Umbilical cord (tissue), 2 donors: ENCODE measurements around the gene IL4R. TPM values are rescaled to one million over a fixed set of nuclear protein-coding genes. Genes with fewer than 3 reads are reported as not detected.

ENCODE experiments used
- DNase-seq: peaks from one replicate; pipeline ENCODE4 v3.0.0-alpha.2; 2015; ENCODE audit warnings: low spot score
- total RNA-seq: library from RNA; depleted of rRNA; stranded (reverse); fragments of >200 nt; gene quantifications from one replicate; pipeline ENCODE4 v1.2.3, GENCODE V29; 2014; ENCODE audit warnings: low replicate concordance; ENCODE audit not compliant: insufficient read depth

The IL4R gene
- total RNA-seq, 1 donor from 2014 or later: 13.0 TPM

DNA sequence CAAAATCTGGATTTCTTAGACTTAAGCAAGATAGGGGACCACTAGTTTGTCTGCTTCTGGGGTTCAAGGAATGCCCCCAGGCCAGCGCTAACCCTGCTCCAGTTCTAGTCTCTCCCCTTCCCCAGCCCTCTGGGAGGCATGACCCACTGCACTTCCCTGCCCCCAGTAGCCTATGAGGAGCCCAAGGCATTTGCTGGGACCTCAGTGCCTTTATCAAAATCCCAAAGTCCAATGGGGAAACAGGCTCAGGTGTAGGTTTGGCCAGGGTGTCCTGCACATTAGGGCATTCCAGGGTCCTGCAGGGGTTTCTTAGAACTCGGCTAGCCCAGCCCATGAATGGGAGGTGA, 1.2 kb downstream of the IL4R start:
- no peak for DNase-seq

GRCh38 chr16:27315333-27316037, 1.7 kb downstream of the IL4R start:
- DNase-seq: no peak

DNA sequence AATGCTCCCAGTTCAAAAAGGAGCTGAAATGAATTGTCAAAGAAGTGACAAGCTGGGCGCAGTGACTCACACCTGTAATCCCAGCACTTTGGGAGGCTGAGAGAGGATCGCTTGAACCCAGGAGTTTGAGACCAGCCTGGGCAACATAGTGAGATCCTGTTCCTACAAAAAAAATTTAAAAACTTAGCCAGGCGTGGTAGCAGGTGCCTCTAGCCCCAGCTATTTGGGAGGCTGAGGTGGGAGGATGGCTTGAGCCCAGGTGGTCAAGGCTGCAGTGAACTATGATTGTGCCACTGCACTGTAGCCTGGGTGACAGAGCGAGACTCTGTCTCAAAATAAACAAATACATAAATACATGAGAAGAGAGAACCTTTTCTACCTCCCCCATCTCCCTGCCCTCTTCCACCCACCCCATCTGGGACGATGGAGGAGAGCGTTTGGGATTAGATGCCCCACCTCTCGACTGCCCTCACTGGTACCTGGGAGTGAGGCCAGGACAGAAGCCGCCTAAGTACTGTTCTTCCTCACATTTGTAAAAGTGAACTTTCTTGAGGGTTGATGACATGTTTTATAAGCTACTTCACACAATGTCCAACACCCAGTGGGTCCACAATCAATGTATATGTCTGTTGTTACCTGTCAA, 2.4 kb downstream of the IL4R start:
- DNase-seq: no peak

DNA sequence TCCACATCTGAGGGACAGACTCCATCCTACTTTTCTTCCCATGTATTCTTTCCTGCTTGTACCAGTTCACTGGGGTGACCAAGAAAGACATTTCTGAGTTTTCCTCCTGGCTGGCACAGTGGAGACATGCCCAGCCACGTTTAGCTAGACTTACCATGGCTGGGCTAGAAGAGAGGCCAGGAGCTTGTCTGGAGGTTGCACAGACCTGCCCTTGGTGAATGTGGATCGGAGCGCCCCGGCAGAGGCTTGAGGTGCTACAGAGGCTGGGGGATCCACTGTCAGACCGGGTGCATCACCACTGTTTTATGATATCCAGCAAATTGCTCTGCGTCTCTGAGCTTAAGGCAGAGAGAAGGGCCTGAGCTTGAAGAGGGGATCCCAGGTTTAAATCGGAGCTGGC, 3.5 kb downstream of the IL4R start:
- no peak for DNase-seq

GRCh38 chr16:27317738-27318391, 4.1 kb downstream of the IL4R start:
- DNase-seq: no peak

DNA sequence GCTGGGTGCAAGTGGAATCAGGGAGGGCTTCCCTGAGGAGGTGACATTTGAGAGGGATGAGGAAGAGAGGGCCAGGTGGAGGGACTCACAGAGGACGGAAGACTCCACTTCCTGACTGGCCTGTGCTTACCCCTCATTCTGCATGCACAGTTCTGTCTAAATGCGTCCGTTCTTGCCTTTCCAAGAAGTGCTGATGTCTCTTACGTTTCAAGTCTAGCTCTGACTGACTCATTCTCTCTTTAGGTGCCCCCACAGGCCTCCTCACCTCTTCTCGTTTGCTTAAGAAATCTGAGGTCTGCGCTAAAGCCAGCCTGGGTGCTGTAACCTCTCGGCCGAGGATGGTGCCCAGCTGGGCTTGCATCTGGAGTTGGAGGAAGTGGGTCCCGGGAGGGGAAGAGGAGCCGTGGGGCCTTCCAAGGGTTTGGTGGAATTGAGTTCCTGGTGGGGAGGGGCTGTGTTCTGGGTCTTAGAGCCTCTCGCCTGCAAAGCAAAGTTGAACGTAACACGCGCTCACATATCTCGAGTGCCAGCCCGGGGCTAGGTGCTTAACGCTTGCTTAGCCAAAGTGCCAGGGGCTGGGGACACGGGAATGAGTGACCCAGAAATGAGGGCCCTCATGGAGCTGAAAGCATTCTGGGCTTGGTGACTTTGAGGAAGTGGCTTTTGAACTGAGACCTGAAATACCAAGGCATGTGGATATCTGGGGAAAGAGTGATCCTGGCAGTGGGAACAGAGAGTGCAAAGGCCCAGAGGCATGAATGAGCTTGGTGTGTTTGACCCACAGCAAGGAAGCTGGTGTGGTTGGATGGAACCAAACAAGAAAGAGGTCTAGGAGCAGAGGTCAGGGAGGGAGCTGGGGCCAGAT, 4.8 kb downstream of the IL4R start:
- DNase-seq: peak; percentile 73

- no peak for DNase-seq
These were observed 5.6 kb downstream of the IL4R start for GRCh38 chr16:27319257-27319965.

DNA sequence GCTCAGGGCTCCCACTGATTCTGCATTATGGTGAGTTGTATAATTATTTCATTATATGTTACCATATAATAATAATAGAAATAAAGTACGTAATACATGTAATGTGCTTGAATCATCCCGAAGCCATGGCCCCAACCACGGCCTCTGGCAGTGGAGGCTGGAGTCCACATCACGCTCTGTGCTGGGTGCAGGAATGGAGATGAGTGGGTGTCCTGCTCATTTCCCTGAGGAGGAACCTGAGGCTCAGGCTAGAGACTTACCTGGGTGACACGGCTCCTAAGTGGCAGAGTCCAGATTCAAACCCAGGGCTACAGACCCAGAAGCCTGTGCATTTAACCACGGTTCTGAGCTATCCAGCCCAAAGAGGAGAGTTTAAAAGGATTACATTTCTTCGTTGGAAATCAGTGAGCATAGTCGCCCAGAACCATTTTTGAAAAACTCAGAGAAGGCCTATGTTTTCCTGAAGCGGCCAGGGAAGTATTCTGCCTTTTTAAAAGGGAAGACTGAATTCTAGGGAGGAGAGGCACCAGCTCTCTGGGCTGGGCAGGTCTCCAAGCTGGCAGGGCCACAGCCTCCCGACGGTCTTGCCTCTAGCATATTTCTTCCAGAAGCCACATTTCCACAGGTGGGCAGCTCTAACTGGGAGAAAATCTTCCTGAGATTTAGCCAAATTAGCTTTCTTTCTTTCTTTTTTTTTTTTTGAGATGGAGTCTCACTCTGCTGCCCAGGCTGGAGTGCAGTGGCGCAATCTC, 6.7 kb downstream of the IL4R start:
- DNase-seq: no peak

DNA sequence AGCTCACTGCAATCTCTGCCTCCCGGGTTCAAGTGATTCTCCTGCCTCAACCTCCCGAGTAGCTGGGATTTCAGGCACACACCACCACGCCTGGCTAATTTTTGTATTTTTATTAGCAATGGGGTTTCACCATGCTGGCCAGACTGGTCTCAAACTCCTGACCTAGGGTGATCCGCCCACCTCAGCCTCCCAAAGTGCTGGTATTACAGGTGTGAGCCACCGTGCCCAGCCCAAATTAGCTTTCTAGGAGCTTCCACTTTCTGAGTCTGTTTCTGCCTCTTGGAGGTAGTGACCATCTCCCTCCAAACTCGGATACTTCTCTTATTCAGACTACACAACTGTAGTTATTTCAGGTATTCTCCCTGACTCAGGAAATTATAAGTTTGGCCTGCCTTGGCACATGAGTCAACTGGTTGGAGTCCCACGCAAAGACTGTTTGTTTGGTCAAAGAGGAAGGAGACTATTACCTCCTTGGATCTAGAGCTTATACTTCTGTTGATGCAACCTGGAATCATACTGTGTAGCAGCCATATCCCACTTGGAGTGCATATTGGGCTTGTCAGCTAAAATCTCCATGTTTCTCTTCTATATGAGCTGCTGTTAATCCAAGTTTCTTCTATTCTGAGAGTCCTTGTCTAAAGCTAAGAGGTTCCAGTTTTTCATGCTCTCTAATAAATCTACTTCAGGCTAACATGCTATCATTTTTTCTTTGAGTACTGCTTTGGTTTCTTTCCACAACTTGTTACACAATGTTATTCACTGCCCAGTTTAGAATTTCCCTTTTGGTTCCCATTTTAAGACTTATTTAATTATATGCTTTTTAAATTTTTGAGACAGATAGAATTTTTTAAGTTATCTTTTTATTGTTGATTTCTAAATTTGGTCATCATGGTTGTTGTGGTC, 7.5 kb downstream of the IL4R start:
- DNase-seq: no peak

GRCh38 chr16:27322858-27323780, 9.3 kb downstream of the IL4R start:
- DNase-seq: no peak

DNA sequence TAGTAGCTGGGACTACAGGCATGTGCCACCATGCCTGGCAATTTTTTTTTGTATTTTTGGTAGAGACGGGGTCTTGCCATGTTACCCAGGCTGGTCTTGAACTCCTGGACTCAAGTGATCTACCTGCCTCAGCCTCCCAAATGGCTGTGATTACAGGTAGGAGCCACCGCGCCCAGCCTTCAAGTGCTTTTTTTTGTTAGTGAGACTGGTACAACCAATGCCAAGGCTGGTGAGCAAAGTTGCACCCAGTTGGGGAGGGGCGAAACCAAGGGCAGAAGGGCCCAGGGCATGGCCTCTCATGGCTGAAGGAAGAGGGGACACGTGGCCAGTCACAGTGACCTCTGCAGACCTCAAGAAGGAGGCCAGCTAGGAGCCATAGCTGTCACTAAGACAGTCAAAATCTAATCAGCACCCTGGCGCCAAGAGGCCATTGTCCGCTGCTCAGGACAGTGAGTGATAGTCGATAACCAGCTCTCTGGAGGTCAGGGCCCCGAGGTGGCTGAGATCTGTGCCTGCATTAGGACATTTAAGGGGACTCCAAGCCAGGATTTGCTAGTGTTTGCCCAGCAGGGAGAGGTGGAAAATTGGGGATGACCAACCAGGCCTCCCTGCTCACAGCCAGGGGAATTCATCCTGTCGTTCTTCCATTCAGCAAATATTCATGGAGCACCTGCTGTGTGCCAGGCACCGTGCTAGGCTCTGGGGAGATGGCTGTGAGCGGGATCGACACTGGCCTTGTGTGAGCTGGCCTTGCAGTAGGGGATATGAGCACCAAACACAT, 10.2 kb downstream of the IL4R start:
- DNase-seq: no peak

GRCh38 chr16:27324851-27325301, 11.1 kb downstream of the IL4R start:
- no peak for DNase-seq

DNA sequence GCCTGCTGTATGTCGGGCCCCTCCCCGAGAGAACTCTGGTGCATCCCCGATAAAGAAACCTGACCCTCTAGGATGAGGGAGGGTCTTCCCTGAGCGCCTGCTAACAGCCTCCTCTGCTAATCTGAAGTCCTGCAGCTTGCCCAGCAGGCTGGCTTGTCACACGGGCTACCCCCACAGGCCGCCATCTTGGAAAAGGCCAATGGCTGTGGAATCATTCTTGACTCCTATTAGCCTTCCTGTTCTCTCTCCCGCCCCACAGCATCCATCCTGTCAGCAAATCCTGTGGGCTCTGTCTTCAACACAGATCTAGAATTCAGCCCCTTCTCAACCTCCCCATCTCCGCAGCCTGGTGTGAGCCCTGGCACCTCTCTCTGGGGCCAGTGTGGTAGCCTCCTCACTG, 12.0 kb downstream of the IL4R start:
- DNase-seq: no peak

DNA sequence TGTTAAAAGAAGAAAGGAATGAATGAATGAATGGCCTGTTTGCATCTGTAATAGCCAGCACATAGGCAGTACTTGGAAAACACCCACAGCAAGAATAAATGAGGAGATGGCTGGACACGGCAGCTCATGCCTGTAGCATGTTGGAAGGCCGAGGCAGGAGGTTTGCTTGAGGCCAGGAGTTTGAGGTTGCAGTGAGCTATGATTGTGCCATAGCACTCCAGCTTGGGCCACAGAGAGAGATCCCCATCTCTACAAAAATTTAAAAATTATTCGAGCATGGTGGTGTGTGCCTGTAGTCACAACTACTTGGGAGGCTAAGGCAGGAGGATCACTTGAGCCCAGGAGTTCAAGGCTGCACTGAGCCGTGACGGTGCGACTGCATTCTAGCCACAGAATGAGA, 12.5 kb downstream of the IL4R start:
- no peak for DNase-seq

DNA sequence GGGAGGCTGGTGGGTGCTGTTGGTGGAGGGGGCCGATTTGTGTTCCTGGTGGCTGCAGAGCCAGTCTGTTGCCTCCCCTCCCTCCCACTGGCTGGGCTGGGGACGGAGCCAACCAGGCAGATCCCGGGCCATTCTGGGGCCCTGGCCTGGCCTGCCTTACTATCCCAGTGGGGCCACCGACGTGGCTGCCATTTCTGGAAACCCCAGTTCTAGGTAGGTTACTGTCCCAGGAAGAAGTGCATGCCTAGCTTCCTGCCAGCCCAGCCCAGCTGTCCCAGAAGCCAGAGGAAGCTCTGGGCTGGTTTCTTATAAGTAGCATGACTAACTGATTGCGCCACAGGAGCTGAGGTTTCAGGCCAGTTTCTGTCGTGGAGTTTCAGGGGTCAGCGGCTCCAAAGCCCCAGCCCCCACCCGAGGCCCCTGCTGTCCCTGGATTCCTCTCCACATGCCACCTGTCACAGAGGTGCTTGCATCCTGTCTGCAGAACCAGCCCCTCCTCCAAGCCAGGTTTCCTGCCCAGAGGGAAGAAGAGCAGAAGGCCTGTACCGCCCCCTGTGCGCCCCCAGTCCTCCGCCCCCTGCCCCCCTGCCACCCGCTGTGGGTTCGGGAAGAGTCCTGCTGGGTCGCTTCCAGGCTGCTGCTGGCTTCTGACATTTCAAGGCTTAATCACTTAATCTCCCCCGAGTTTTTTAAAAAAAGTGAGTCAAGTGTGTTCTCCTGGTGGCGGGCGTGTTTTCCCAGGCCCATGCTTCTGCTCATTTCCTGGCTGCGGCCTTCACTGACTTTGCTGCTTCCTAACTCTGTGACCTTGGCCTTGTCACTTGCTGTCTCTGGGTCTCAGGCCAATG, 13.2 kb downstream of the IL4R start:
- DNase-seq: peak; percentile 83

DNA sequence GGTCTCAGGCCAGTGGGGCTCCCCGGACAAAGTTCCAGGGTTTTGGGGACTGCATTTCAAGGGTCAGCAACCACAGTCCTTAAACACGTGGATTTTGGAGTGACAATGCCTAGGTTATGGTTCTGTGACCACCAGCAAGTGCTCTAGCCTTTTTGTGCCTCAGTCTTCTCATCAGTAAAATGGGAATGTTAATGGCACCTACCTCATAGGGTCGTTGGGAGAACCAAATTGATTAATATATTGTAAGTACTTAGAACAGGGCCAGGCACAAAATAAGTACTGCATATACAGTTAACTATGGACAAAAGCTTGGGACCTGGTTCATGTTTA, 13.8 kb downstream of the IL4R start:
- DNase-seq: no peak

- DNase-seq: no peak
These were observed 15.2 kb downstream of the IL4R start for GRCh38 chr16:27328937-27329336.
